Measurements from ENCODE around the gene NPRL2.
"Not testable (repeated sequence)": the region's sequence is repeated elsewhere in the genome, so short reads cannot be mapped to it uniquely, and the experiment has no call there.

Gene NPRL2

DNA sequence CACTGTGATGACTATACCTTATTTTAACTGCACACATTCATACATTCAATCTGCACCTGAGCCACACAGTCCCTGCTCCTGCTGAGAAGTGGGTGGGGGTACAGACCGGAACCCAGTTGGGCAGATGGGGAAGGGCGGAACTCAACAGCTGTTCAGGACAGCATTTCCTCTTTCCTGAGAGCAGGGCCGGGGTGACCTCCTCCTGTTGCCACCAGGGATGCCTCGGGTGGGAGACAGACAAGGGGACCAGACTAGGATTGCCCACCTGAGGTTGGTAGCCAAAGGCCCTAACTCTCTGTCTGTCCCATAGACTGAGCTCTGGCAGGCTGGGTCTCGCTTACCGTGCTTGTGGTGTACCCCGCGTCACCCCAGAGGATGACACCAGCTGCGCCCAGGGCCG lies 32.0 kb downstream of the NPRL2 start:
- FAIRE-seq, result no peak
- no peak for DNase-seq (ENCODE audit: insufficient read length, low spot score)

DNA sequence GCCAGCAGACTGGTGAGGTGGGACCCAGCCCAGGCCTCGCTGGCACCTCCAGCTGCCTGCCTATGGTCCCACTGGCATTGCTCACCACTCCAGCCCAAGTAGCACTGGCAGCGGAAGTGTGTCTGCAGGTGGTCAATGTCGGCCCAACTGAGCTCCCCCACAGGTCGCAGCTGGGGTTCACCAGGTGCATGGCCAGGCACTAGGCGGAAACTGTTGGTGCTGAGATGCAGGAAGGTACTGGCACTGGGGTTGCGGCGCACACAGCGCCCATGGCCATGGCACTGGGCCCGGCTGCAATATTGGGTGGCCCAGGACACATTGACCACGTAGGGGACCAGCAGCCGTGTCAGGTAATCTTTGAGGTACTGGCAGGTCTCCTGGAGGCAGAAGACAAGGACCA lies 32.4 kb downstream of the NPRL2 start:
- FAIRE-seq, result no peak

DNA sequence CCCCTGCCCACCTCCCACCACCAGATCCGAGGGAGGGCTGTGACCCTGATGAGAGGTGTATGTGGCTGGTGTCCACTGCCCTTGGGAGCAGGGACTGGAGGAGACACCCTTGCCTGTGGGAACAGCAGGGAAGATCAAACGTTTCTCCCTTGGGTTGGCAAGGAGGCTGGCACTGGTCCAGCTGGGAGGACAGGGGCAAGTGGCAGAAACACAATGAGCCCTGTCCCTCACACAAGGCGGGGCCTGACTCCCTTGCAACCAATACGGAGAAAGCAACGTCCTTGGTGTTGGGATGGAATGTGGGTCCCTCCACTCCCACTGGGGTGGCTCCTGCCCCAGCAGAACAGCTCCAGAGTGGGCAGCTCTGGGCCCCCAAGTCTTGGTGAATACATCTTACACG lies 33.3 kb downstream of the NPRL2 start:
- DNase-seq (ENCODE audit: insufficient read length, low spot score), result no peak

More for the DNA sequence above, 32.4 kb downstream of the NPRL2 start:
- DNase-seq (ENCODE audit: insufficient read length, low spot score), result no peak

DNA sequence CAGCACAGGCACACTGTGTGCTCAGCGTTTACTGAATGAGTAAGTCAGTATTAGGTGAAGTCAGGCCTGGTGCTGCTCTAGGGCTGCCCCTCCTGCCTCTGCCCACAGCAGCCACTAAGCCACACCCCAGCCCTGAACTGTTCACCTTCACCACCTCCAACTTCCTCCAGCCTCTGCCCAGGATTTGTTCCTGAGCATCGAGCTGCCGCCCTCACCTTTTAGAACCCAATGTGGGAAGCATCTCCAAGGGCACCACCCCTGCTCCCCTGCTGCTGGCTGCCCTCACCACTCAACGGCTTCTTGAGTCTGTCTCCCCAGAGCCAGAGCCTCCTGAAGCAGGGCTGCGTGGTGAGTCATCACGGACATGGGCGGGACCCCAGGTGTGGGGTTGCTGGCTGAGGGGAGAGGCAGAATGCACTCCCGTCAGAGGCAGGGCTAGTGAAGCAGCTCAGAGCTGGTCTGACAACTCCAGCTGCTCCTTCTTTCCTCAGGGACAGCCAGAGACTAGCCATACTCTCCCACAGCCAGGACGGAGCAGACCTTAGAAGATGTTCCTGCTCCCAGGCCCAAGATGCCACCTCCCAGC lies 33.8 kb downstream of the NPRL2 start:
- no peak for DNase-seq (ENCODE audit: insufficient read length, low spot score)
- FAIRE-seq, result no peak

More for the DNA sequence above, 33.3 kb downstream of the NPRL2 start:
- no peak for FAIRE-seq

DNA sequence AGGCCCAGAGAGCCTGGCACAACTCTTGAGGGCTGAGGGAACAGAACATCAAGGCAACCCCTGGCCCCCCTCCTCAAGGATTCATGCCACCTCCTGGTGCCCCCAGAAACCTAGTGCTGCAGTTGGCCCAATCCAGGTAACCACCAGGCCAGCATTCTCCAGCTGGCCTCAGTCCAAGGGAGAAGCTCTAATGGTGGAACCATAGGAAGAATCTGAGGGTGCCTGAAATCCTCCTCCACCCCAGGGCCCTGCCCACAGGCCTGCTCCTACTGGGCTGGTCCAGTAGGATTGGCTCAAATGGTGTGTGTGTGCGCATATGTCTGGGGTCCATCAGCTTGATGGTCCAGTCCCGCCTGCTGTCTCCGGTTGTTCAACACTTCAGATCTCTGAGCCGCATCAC lies 35.8 kb downstream of the NPRL2 start:
- DNase-seq (ENCODE audit: insufficient read length, low spot score) (no peak), FAIRE-seq (no peak)

DNA sequence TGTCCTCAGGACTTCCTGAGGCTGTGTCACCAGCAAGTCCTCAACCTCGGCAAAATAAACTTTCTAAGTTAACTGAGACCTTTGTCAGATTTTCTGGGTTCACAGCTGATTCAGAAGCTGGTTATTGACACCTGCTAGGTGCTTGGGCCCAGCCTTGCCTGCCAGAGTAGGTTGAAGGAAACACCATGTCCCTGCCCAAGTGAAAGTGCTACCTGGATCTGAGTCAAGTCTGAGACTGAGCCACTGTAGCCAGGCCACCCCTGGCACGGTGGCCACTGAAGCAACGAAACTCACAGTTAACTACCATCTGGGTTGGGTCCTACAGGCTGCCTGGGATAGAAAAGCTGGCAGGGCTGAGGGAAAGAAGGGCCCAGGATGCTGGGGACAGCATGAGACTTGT lies 36.2 kb downstream of the NPRL2 start:
- DNase-seq (ENCODE audit: insufficient read length, low spot score) (no peak), FAIRE-seq (no peak)

DNA sequence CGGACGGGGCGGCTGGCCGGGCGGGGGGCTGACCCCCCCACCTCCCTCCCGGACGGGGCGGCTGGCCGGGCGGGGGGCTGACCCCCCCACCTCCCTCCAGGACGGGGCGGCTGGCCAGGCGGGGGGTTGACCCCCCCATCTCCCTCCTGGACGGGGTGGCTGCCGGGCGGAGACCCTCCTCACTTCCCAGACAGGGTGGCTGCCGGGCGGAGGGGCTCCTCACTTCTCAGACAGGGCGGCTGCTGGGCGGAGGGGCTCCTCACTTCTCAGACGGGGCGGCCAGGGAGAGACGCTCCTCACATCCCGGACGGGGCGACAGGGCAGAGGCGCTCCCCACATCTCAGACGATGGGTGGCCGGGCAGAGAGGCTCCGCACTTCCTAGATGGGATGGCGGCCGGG lies 38.5 kb downstream of the NPRL2 start:
- FAIRE-seq; DNase-seq (ENCODE audit: insufficient read length, low spot score): not testable (repeated sequence)

DNA sequence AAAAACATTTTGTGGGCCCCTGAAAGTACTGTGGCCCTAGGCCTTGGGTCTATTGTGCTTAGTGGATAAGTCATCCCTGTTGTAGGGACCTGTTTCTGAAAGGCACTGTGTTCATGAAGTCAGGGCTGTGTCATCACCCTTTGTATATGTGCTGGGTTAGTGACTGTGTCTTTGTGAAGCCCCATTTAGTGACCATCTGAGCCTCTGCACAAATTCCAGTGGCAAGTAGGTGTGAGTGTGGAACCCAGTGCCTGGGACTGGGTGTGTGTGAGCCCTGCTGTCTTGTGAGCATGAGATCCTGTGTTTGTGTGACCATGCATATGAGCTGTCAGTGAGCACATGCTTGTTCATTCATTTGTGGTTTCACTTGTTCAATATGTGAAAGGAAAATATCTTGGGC lies 46.0 kb downstream of the NPRL2 start:
- DNase-seq (ENCODE audit: insufficient read length, low spot score), result no peak
- FAIRE-seq, result no peak

DNA sequence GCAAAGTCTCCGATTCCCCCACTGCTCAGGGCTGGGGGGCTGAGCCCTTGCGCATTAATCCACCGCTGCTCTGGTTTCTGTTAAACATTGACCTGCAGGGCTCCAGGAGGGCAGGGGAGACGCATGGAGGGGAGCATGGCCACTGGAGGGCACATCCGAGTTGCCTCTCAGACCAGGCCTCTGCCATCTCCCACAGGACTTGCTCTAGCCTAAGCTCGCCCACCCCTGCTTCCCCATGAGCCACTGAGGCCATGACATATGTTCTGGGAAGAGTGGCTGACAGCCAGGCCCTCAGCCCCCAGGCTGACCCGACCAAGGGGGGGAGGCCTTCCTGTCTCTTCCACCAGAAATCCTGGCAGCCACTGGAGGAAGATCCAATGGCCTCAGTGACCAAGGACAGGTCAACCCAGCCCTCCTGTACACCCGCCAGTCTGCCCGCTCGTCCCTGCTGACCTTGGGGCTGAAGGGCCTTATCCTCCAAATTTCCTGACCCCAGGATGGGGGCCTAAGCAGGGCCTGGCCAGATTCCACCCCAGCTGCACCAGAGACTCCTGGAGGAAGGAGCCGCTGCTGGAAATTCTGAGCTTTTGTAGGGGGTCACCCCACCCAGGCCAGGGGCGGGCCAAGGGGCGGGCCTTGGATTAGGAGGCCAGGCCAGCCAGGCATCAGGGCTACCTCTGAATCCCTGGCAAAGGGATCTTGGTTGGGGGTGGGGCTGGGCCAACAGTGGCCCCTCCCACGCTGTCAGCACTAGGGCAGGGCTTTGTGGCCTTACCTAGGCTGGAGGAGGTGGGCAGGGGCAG lies 47.4 kb downstream of the NPRL2 start, which contains the start of gene HYAL1:
HYAL1 (minus strand) TSS at position 562 of the 803 bp plus-strand sequence. CDS start 618 bp downstream, outside the sequence.
- FAIRE-seq (no peak), DNase-seq (ENCODE audit: insufficient read length, low spot score) (no peak)

DNA sequence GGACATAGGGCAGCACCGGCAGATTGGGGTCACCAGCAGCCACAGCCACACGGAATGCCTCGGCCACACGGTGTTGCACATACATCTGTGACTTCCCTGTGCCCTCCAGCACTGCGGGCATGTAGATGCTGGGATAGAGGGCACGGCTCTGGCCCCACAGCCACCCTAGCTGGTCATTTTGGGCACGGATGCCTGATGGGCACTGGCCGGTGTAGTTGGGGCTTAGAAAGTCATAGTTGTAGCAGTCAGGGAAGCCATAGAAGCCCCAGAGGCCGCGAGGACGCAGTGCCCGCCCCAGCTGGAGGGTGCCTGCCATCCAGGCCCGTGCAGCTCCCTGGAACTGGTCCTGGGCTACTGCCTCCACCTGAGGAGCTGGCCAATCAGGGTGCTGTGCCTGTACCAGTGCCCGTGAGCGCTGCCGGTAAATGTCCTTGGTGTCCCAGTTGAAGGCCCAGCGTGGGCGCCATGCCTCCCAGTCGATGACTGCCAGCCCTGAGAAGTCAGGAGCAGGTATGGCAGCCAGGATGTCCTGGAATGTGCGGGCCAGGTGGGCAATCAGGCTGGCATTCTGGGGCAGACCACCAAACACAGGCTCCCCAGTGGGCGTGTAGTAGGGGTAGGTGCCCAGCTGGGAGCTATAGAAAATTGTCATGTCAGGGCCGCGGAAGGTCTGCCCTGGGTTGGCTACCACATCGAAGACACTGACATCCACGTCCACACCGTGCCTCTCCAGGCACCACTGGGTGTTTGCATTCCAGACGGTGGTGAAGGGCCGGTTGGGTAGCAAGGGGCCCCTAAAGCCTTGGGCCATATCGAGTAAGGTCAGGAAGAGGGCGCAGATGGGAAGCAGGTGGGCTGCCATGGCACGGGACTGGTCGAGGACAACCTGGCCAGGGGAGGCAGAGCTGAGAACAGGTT lies 48.2 kb downstream of the NPRL2 start:
- FAIRE-seq (no peak), DNase-seq (ENCODE audit: insufficient read length, low spot score) (no peak)

DNA sequence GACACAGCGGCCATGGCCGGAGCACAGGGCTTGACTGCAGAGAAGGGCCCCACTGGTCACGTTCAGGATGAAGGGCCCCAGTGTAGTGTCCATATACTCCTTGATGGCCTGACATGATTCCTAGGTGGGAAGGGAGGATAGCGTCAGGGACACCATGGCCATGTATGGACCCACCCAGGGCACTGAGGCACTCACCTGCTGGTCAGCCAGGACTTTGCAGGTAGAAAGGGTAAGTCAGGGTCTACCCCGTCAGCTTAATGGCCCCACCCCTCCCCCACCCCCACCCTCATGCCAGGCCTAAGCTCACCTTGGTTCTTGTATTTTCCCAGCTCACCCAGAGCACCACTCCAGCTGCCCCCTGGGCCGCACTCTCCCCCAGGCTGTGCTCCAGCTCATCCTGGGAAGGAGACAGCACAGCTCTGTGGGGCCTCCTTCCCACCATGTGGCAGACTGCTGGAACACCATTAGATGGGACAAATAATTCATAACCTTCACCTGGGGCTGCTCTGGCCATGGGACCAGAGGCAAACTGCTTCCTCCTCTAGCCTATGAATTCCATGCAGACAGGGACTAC lies 49.8 kb downstream of the NPRL2 start:
- no peak for DNase-seq (ENCODE audit: insufficient read length, low spot score)

DNA sequence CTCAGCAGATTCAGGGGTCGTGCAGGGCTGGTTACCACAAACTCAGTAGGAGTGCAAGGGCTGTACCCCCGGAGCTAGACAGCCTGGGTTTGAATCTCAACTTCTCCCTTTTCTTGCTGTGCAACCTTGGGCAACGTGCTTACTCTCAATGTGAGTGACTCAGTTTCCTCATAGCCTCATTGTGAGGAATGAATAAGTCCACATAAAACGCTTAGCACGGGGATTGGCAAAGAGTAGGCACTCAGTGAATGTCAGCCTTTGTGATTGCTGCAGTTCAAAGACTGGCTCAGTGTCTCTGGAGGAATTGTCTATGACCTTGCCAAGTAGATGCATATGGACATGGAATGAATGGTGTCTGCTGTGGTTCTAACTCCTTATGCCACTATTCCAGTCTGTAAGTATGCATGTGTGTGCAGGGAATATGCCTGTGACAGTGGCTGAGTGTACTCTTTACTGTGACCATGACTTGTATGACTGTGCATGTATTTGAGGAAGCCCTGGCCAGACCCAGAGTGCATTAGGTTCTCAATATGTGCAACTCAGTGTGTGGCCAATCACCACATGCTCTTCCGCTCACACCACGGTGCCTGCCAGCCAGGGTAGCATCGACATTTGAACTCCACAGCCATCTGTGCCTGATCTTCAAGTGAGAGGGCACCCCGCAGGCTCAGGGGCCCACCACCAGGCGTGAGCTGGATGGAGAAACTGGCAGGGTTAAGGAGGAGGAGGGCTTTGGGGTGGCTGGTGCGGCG lies 50.5 kb downstream of the NPRL2 start:
- FAIRE-seq, result peak; percentile 31
- DNase-seq (ENCODE audit: insufficient read length, low spot score), result no peak

More for the DNA sequence above, 49.8 kb downstream of the NPRL2 start:
- FAIRE-seq, result no peak

DNA sequence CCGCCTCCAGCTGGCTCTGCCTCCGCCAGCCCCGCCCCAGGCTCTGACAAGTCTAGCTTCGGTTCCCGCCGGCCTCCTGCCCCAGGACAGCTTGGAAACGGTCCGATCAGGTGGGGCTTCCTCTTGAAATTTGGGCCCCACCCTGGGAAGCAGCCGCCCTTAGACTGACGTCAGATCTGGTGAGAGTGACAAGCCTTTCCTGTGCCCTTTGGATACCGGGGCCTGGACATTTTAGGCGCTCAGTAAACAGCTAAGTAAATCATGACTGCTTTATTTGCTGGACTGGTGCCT lies 51.0 kb downstream of the NPRL2 start:
- FAIRE-seq, result no peak
- DNase-seq (ENCODE audit: insufficient read length, low spot score), result no peak

DNA sequence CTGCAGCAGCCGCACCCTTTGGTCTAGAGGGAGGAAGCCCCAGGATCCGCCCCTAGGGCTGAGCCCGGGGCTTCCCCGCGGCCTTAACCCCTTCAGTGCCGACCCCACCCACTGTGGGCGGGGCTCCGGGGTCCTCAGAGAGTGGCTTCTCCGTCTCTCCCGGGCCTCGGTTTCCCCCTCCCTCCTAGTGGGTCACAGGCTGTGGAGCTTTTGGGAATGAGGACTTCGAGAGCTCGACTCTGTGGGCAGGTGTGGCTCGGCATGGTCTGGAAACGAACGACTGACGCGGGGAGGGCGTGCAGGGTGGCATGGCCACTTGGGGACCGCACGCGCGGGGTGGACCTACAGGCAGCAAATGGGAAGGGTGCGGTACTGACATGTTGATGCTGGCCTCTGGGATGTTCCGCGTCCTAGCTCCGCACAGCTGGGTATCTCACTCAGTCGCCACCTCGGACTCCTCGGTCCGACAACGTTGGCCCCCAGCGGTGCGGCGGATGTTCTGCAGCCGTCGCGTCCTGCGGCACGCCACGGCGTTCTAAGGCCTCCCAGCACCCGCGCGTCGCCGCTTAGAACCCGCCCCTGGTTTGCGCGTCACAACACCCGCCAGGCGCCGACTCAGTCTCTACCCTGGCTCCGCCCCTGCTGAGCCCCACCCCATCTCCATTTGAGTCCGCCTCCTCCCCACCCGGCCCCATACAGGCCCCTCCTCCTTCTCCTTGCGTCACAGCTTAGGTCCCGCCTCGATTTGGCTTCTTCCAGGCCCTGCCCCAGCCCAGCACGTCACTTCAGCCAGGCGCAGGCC lies 51.5 kb downstream of the NPRL2 start, which contains the start of the genes HYAL3 and NAA80:
HYAL3 (minus strand) TSS at position 570 of the 802 bp plus-strand sequence. CDS start 3,803 bp downstream, outside the sequence.
NAA80 (minus strand) TSS at position 570 of the 802 bp plus-strand sequence. CDS start 1,942 bp downstream, outside the sequence.
- peak; percentile 99 for FAIRE-seq
- peak; percentile 88 for DNase-seq (ENCODE audit: insufficient read length, low spot score)

DNA sequence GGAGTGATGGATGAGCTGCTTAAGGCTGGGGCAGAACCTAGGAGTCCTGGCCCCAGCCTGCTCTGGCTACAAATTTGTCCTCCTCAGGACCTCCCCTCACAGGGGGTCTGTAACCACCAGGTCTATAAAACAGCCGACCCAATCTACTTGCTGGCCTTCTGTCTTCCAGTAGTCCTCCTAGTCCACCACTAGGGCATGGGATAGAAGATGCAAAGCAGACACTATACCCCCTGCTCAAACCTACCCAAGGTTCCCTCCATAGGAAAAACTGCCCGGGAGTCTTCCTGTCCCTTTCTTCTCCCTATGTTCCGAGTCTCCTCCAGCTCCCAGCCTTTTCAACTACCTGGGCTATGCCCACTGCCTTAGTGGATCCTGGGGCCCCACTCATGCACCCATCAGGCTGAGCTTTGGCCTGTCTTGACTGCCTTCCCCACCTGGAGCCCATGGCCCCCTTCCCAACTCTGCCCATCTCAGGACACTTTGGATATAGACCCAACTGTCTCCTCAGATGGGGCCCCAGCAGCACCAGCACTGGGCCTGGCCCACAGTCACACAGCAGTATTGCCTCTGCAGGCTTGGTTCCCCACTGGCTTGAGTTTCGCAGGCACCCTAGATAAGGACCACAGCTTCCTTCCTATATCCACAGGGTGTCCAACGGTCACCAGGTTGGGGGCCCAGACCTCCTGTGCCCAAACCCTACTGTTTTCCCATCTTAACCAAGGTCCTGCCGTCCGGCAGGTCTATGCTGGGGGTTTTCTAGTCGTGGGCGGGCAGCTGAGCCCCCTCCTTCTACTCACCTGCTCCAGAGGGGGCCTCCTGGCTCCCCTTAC lies 52.5 kb downstream of the NPRL2 start:
- DNase-seq (ENCODE audit: insufficient read length, low spot score) (no peak), FAIRE-seq (peak; percentile 14)

DNA sequence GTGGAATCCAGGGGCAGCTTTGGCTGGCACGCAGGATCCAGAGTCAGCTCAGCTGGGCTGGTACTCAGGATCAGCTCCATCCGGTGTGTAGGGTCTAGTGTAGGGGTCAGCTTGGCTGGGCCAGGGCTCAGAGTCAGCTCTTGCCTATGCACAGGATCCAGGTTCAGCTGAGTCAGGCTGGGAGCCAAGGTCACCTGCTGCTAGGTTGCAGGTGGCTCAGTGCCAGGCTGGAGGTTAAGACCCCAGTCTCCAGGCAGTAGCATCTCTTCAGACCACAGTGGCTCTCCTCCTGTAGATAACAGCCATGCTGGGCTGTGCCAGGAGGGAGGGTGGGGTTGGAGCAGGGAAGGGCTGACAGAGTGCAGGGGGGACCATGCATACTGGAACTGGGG lies 53.2 kb downstream of the NPRL2 start:
- FAIRE-seq (no peak), DNase-seq (ENCODE audit: insufficient read length, low spot score) (no peak)
